ENCODE results near the gene CCDC136.

CCDC136 gene

GRCh38 chr7:128865996-128866877 lies 74.5 kb downstream of the CCDC136 start:
- FAIRE-seq = no peak

- FAIRE-seq = no peak
These were observed 75.5 kb downstream of the CCDC136 start for GRCh38 chr7:128867241-128867640.

- FAIRE-seq = no peak
These were observed 76.3 kb downstream of the CCDC136 start for GRCh38 chr7:128867842-128868623.

- no peak for FAIRE-seq
These were observed 76.9 kb downstream of the CCDC136 start for GRCh38 chr7:128868624-128869137.

- no peak for FAIRE-seq
These were observed 77.6 kb downstream of the CCDC136 start for GRCh38 chr7:128869138-128869943.

- no peak for FAIRE-seq
These were observed 78.1 kb downstream of the CCDC136 start for GRCh38 chr7:128869944-128870285.

- no peak for FAIRE-seq
These were observed 79.3 kb downstream of the CCDC136 start for GRCh38 chr7:128871050-128871449.
